Large intestine (tissue), 3 donors: ENCODE data around the gene FANK1. TPM values are rescaled to one million over a fixed set of nuclear protein-coding genes. Genes with fewer than 3 reads are reported as not detected.
"Not testable (repeated sequence)": the region's sequence is repeated elsewhere in the genome, so short reads cannot be mapped to it uniquely, and the experiment has no call there.

Experiments used
- DNase-seq, 2 donors: peaks; one replicate each; pipeline versions ENCODE4 v3.0.0 to v3.0.0-alpha.2; 2013
- H3K27ac ChIP-seq: one replicate; pipeline ENCODE4 v1.5.1; 2013; ENCODE audit warnings: low read length
- H3K27me3 ChIP-seq: 2 replicates; pipeline ENCODE4 v1.6.1; 2013; ENCODE audit warnings: low read length; ENCODE audit not compliant: control insufficient read depth, insufficient read depth
- H3K36me3 ChIP-seq: 2 replicates; pipeline ENCODE4 v1.6.1; 2013; ENCODE audit warnings: low read length; ENCODE audit not compliant: control insufficient read depth, insufficient read depth
- H3K4me1 ChIP-seq: one replicate; pipeline ENCODE4 v1.6.1; 2013; ENCODE audit warnings: low read length; ENCODE audit not compliant: control insufficient read depth, insufficient read depth
- H3K4me3 ChIP-seq: one replicate; pipeline ENCODE4 v1.5.1; 2013; ENCODE audit warnings: low read length
- H3K9me3 ChIP-seq: one replicate; pipeline ENCODE4 v1.6.1; 2013; ENCODE audit warnings: mild to moderate bottlenecking, low read depth, low read length, moderate library complexity; ENCODE audit not compliant: control insufficient read depth
- WGBS: methylation state at CpG from one replicate; pipeline ENCODE4 v1.1.5; 2013; ENCODE audit warnings: low lambda C conversion rate; ENCODE audit not compliant: insufficient coverage; 5-methylcytosine and 5-hydroxymethylcytosine counted together
- polyA plus RNA-seq: library from polyadenylated mRNA; unstranded; fragments of 120-200 nt; gene quantifications from one replicate; pipeline ENCODE4 v1.2.1, GENCODE V29; 2013

The FANK1 gene
- polyA plus RNA-seq, 1 donor = 5.0 TPM

DNA sequence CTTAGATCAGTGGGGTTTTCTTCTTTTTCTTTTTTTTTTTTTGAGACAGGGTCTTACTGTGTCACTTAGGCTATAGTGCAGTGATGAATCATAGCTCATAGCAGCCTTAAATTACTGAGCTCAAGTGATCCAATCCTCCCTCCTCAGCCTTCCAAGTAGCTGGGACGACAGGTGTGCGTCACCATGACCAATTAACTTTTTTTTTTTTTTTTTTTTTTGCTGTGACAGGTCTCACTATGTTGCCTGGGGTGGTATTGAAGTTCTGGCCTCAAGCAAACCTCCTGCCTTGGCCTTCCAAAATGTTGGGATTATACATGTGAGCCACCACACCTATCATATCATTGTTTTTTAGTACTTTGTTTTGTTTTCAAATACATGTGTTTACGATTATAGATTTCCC is 13.1 kb downstream of the FANK1 start:
- not testable (repeated sequence) for H3K36me3 ChIP-seq, H3K27ac ChIP-seq, H3K4me3 ChIP-seq, H3K4me1 ChIP-seq, H3K27me3 ChIP-seq, DNase-seq, H3K9me3 ChIP-seq
- no CpG with 5 or more reads among the region's 3 CpGs for WGBS

DNA sequence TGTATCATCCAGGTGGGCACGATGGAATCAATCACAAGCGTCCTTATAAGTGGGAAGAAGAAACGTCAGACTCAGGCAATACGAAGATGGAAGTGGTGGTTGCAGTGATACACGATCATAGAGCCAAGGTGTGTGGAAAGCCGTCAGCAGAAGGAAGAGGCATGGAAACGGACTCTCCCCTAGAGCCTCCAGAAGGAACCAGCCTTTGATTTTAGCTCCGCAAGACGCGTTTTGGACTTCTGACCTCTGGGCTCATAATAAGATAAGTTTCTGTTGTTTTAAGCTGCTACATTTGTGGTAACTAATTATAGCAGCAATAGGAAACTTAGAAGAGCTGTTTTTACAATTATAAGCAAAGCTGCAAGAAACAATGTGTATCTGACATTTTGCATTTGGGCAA is 14.8 kb downstream of the FANK1 start:
- Histone ChIP-seq H3K27ac (no peak overlapping the region), H3K27me3 (no peaks in the 10 kb centered on the region), H3K4me3 (no peak overlapping the region), H3K4me1 (peaks cover 5% of the 10 kb centered on the region), H3K36me3 (no peaks in the 10 kb centered on the region), H3K9me3 (no peaks in the 10 kb centered on the region)
- WGBS = no CpG with 5 or more reads among the region's 10 CpGs
- peak; percentile 58 to 88 for DNase-seq

DNA sequence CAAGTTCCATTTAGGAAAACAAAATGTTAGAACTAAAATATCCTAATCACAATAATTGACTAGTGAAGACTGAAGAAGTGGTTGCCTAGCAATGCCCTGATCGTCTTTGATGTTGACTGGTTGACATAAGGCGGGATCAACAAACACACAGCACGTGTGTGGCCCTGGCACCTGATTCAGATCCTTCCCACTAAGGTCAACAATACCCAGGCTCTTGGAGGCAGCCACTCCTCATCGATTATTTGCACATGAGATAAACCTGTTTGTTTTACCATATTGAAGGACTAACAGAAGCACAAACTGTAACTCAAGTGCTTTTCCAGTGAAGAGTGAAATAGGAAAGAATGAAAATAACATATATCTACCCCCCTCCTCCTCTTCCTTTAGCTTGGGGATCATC is 15.6 kb downstream of the FANK1 start:
- DNase-seq = peak; percentile 19 to 57
- no CpG with 5 or more reads among the region's 4 CpGs for WGBS
- H3K27ac ChIP-seq = no peak overlapping the region
- H3K27me3 ChIP-seq = no peaks in the 10 kb centered on the region
- H3K9me3 ChIP-seq = no peaks in the 10 kb centered on the region
- peaks cover 5% of the 10 kb centered on the region for H3K4me1 ChIP-seq
- H3K4me3 ChIP-seq = no peak overlapping the region
- H3K36me3 ChIP-seq = no peaks in the 10 kb centered on the region

DNA sequence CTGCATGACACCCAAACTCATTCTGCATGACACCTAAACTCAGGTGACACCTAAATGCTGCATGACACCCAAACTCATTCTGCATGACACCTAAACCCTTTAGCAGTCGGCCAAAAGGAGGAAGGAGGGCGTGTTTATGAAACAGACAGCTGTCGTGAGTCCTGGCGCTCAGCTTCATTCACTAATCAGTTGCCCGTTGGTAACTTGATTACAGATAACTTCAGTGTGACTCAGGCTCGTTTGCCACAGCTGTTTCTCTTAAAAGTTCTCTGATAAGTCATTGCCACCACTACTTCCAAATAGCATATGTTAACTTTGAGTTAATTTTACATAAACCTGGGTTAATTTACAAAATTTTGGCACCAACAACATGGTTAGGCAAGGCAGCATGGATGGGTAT is 16.9 kb downstream of the FANK1 start:
- not testable (repeated sequence) for H3K4me3 ChIP-seq, H3K27me3 ChIP-seq, DNase-seq, H3K9me3 ChIP-seq, H3K36me3 ChIP-seq, H3K27ac ChIP-seq, H3K4me1 ChIP-seq
- WGBS = no CpG with 5 or more reads among the region's 6 CpGs

DNA sequence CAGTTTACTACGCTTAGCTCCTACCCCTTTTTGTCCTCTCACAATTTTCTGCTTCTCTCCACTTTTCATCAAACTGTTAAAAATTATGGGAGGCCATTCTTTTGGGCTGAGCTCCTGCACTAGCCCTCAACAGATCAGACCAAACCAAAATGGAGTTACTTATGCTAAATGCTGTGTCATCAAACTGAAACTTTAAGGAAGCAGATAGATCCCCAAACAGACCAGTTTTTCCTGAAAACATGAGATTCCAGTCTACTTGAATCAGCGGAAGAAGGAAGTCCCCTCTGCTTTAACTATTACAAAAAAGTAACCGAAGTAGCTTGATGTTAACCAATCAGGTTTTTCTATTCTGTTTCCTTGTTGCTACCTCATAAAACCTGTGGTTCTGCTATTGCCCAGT is 20.6 kb downstream of the FANK1 start:
- H3K4me1 ChIP-seq = peaks cover 5% of the 10 kb centered on the region
- H3K27me3 ChIP-seq = no peaks in the 10 kb centered on the region
- H3K4me3 ChIP-seq = no peak overlapping the region
- no peak overlapping the region for H3K27ac ChIP-seq
- no peaks in the 10 kb centered on the region for H3K36me3 ChIP-seq
- DNase-seq = no peak
- WGBS = 74% methylated on average over 2 of the region's 3 CpGs
- H3K9me3 ChIP-seq = no peaks in the 10 kb centered on the region

DNA sequence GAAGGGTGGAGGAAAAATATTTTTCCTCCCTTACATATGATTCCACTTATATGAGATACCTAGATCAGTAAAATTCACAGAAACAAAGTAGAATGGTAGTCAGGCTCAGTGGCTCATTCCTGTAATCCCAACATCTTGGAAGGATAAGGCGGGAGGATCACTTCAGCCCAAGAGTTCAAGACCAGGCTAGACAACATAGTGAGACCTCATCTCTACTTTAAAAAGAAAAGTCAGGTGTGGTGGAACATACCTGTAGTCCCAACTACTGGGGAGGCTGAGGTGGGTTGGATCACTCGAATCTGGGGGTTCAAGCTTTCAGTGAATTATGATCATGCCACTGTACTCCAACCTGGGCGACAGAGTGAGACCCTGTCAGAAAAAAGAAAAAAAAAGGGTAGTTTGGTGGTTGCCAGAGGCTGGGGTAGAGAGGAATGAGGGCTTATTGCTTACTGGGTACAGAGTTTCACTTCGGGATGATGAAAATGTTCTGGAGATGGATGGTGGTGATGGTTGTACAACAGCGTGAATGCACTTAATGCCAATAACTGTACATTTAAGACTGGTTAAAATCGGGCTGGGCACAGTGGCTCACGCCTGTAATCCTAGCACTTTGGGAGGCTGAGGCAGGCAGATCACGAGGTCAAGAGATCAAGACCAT is 21.5 kb downstream of the FANK1 start:
- H3K36me3 ChIP-seq, H3K27ac ChIP-seq, H3K4me3 ChIP-seq, H3K4me1 ChIP-seq, H3K9me3 ChIP-seq, DNase-seq, H3K27me3 ChIP-seq: not testable (repeated sequence)
- 95% methylated on average over 3 of the region's 8 CpGs for WGBS

DNA sequence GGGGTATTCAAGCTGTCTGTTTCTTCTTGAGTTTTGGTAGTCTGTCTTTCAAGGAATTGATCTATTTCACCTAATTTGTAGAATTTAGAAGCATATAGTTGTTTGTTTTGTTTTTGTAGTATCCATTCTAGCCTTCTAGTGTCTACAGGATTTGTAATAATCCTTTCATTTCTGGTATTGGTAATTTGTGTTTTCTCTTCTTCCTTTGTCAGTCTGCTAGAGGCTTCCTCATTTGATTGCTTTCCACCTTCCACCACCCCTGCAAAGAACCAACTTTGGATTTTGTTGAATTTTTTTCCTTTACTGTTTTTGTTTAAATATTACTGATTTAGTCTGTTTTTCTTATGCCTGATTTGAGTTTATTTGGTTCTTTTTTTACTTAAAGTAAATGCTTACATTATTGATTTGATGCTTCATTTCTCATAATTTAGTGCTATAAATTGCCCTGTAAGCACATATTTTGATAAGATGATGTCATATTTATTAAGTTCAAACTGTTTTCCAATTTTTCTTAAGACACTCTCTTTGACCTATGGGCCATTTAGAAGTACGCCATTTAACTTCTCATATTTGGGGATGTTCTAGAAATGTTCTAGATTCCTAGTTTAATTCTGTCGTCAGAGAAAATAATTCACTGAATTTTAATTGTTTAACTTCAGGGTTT is 25.4 kb downstream of the FANK1 start:
- H3K9me3 ChIP-seq, H3K4me3 ChIP-seq, H3K36me3 ChIP-seq, H3K27ac ChIP-seq, H3K27me3 ChIP-seq, H3K4me1 ChIP-seq, DNase-seq: not testable (repeated sequence)
- no CpG with 5 or more reads among the region's 2 CpGs for WGBS

DNA sequence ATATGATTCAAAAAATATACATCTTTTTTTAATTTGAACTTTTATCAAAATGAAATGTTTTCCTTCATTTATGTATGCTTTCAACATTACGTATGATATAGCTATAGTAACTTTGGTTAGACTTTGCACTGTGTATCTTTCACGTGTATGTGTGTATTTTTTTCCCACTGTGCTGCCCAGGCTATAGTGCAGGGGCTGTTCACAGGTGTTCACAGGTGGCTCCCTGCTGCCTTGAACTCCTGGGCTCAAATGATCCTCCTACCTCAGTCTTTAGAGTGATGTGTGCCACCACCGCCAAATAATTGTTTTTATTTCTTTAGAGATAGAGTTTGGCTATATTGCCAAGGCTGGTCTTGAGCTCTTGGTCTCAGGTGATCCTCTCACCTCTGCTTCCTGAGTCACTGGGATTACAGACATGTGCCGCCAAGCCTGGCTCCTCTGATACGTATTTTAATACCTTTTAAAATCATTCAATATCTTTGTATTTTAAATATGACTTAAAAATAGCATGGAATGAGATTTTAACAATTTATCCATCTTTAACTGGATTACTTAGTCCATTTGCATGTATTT is 29.0 kb downstream of the FANK1 start:
- DNase-seq = peak; percentile 16 to 58
- H3K4me1 ChIP-seq = peaks cover 6% of the 10 kb centered on the region
- H3K4me3 ChIP-seq = no peak overlapping the region
- H3K27me3 ChIP-seq = no peaks in the 10 kb centered on the region
- H3K27ac ChIP-seq = no peak overlapping the region
- no CpG with 5 or more reads among the region's 5 CpGs for WGBS
- H3K9me3 ChIP-seq = no peaks in the 10 kb centered on the region
- H3K36me3 ChIP-seq = no peaks in the 10 kb centered on the region

DNA sequence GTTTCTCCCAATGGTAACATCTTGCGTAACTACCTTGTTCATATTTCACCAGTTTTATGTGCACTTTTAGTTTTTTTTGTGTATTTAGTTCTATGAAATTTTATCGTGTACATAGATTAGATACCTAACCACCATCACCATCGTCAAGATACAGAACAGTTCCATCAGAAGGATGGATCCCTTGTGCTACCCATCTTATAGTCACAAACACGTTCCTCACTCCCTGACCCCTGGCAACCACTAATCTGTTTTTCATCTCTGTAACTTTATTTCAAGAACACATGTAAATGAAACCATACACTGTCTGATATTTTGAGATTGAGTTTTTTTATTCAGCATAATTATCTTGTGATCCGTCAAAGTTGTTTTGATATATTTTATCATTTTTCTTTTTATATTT is 29.9 kb downstream of the FANK1 start:
- no peaks in the 10 kb centered on the region for H3K9me3 ChIP-seq
- H3K27me3 ChIP-seq = no peaks in the 10 kb centered on the region
- no peak for DNase-seq
- H3K36me3 ChIP-seq = no peaks in the 10 kb centered on the region
- no peak overlapping the region for H3K27ac ChIP-seq
- peaks cover 8% of the 10 kb centered on the region for H3K4me1 ChIP-seq
- H3K4me3 ChIP-seq = no peak overlapping the region
- 54% methylated on average over 5 of the region's 5 CpGs for WGBS

DNA sequence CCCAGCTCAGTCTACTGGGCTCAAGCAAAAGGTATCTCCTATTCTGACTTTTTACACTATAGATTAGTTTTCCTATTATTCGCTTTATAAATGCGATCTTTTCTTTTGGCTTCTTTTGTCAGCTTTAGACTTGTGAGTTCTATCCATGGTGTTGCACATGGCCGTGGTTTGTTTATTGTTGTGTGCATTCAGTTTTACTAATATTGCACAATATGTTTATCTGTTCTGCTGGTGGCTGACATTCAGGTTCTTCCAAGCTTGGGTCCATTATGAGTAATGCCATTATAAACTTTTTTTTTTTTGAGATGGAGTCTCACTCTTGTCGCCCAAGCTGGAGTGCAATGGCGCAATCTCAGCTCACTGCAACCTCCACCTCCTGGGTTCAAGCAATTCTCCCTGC is 30.9 kb downstream of the FANK1 start:
- H3K4me1 ChIP-seq, H3K36me3 ChIP-seq, H3K4me3 ChIP-seq, DNase-seq, H3K27ac ChIP-seq, H3K9me3 ChIP-seq, H3K27me3 ChIP-seq: not testable (repeated sequence)
- 90% methylated on average over 2 of the region's 5 CpGs for WGBS
